Posterior cingulate gyrus (tissue), 11 donors: Measurements from ENCODE around the gene SH2D6.
A peak's percentile ranks its signal among the peaks of the same experiment; 100 is the strongest.
"Not testable (repeated sequence)": the region's sequence is repeated elsewhere in the genome, so short reads cannot be mapped to it uniquely, and the experiment has no call there.

ENCODE experiments used
- DNase-seq, 10 donors: peaks; one replicate each; pipeline versions ENCODE4 v3.0.0 to v3.0.0-alpha.2; 2020 to 2021; ENCODE audit warnings: mixed read lengths in 3 of 10
- intact Hi-C: fragments of 100-400 bp; cut with DNase I; formaldehyde crosslinking; loops from one replicate; pipeline ENCODE4 v1.15.1; 2023

Gene SH2D6

DNA sequence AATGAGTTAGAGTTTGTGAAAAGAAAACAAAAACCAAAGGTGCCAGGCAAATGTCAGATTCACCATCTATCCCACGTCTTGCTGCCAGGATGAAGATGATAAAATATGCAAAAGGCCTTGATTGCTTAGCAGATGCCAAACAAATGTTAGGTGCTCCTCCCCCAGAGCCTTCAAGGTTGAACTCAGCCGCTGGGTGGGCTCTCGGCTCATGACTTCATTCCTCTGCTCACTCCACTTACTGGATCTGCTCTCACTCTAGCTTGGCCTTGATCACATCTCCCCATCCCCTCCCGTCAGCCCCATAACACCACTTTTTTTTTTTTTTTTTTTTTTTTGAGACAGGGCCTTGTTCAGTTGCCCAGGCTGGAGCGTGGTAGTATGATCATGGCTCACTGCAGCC lies 38.5 kb downstream of the SH2D6 start:
- peak in 1 of 10 donors; percentile 32 for DNase-seq
- intact Hi-C loops = no loop called here

DNA sequence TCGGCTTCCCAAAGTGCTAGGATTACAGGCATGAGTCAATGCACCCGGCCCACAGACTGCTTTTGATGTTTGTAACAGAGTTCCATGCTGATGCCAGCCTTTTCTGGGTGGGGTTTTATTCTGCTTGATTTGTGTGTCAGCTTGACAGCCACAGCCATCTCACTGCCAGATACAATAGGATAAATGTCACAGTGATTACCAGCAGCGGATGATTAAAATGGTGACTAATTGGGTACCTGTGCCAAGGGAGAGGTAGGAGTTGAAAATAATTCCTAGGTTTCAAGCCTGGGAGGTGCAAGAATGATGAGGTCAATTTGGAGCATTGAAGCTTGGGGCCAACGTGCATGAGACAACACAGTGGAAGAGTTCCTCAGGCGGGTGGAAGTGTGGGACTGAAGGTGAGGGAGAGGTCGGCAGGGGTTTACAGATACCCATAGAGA lies 39.4 kb downstream of the SH2D6 start:
- peak in 2 of 10 donors; percentile 18 to 20 for DNase-seq
- intact Hi-C loops = no loop called here

DNA sequence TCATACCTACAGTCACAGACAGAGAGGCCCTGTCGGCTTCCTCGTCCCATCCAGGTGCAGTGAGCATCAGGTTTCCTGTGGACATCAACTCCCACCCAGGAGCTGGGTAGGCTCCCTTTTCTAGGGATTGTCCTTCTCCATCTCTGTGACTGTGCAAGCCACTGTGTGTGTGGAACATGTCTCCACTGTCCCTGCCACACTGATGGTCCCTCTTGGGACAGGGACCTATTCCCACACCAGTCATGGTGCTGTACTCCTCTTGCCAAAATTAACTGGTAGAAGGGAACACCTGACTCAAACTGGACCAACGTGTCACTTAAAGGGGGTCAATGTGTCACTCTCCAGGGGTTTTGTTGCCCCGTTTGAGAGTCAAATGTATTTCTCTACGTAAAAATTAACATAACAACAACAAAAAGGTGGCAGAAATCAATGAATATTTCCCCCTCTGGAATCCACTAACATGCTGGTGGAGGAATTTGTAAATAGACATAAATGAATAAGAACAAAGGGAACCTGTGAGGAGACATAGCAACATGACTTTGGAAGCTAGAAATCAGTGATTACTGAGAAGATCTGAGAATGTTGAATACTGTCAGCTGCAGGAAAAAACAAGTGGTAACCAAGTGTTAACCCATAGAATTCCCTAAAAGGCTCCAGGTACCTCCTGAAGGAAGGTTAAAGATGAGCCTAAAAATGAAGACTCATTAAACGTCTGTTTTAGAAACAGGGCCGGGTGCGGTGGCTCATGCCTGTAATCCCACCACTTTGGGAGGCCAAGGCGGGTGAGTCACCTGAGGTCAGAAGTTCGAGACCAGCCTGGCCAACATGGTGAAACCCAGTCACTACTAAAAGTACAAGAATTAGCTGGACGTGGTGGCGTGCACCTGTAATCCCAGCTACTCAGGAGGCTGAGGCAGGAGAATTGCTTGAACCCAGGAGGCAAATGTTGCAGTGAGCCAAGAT lies 40.4 kb downstream of the SH2D6 start:
- intact Hi-C loops = no loop called here
- peak in 2 of 10 donors; percentile 22 to 32 for DNase-seq

DNA sequence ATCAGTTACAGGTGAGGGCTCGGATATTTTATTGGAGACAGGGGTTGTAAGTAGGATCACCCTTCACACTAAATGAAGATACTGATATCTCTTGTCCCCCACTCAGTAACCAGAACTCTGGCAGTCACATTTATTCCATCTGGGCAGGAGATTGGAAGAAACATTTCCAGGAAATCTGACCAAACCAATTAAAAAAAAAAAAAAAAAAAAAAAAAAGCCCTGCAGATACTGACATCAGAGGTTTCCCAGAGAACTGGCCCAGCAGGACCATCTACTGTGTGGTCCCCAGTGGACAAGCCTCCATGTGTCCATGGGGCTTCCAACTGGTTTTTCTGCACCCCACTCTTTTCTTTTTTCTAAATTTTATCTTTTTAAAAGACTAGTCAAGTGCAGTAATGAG lies 41.3 kb downstream of the SH2D6 start:
- intact Hi-C loops = no loop called here

DNA sequence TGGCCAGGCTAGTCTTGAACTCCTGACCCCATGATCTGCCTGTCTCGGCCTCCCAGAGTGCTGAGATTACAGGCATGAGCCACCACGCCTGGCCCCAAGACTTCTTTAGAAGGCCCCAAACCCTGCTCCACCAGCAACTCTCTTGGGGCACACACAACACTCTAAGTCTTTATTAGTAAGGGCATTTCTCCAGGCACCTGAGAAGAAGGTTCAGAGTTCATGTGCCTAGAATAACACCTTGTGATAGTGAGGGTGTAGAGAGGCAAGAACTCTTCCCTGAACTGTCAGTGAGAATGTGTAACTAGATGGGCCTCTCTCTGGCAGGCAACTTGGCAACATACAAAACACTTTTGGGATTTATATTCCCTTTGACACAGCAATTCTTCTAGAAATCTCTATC lies 43.8 kb downstream of the SH2D6 start:
- intact Hi-C loops = no loop called here
- DNase-seq = peak in 1 of 10 donors; percentile 41

More for the DNA sequence above, 41.3 kb downstream of the SH2D6 start:
- DNase-seq = peak in 1 of 10 donors; percentile 22

DNA sequence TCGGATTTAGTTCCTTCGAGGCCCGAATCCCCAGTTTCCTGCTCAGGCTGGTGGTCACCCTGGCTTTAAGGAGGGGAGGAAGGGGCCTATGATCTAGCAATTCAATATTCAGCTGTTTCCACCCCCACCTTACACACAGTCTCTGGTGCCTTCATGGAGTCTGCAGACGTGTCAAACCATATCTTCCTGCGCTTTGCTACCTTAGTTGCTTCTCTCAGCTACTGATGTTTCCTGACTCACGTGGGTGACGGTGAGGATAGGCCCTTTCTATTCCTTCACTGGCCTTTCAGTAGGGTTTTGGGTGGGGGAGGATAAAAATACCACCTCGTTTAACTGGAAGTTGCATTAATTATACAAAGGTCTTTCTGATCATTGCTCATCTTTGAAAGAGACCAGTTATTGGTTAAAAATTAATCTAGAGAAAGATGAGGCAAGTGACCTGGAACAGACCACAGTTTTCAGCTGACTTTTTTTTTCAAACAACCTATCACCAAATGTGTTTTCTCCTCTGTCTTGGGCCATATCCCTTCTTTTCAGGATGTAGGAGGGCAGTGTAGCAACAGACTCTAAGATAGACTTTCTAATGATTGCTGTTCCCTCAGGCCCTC lies 49.7 kb downstream of the SH2D6 start:
- peak in 1 of 10 donors; percentile 20 for DNase-seq
- intact Hi-C loops = no loop called here

DNA sequence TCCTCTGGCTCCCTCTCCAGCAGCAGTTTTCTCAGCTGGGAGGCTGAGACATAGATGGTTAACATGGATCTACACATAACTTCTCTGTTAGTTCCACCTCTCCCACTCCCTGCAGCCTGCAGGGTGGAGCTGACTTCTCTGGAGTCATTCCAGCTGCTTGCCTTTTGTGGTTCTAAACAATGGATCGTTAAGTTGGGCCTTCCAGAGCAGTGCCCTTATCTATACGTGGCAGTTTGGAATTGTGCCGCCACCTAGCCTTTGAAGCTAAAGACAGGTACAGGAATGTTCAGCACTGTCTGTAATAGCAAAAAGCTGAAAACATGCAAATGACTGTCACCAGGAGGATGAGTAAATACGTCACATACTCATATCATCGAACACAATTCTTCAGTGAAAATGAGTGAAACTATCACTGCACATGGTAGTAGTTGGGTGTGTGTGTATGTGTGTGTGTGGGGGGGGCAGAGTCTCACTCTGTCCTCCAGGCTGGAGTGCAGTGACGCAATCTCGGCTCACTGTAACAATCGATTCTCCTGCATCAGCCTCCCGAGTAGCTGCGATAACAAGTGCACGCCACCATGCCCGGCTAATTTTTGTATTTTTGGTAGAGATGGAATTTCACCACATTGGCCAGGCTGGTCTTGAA lies 50.3 kb downstream of the SH2D6 start:
- DNase-seq = peak in 1 of 10 donors; percentile 24
- intact Hi-C loops = no loop called here

DNA sequence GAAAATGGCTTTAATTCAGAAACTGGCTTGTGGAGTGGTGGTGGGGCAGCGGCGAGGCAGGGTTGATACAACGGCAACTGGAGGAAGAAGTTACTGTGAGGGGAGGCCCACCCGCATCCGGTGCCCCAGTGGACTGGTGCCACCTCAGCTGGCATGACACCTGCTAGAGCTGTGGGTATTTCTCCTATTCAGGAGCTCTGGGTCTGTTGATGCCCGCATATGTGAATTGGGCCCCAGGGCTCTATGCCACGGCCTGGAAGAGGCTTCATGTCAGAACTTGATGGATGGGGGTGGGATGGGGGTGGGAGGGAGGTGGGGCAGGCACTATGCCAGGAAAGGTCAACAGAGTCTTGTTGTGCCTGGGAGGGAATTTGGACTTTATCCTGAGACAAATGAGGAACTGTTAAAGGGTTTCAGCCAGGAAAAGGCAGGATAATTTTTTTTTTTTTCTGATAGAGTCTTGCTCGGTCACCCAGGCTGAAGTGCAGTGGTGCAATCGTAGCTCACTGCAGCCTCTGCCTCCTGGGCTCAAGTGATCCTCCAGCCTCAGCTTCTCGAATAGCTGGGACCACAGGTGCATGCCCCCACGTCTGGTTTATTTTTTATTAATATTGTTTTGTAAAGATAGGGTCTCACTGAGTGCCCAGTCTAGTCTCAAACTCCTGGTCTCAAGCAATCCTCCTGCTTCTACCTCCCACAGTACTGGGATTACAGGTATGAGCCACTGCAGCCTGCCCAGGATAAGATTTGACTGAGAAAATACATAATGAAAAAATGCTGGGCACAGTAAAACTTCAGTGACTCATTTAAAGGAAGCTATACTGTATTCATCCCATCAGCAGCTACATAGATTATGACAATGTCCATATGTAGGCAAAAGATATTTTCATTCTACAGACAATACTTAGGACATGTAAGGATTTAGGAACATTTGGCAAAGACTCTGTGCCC lies 52.6 kb downstream of the SH2D6 start:
- intact Hi-C loops = no loop called here
- DNase-seq = peak in 1 of 10 donors; percentile 61

DNA sequence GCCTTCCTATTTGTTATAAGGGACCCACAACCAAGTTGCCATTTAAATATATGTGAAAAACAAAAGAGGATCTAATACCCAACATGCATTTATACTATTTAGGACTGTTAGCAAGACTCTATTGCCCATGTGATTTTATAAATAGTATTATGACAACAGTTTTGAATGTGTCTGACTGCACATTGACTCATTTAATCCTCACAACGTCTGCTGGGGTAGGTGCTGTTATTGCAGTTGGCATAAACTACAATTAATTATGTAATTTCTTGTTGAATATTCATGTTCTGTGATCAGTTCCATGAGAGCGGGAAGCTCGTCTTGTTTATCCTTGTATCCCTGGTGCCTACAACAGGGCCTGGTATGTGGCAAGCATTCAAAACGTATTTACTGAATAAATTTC lies 53.7 kb downstream of the SH2D6 start:
- DNase-seq = peak in 1 of 10 donors; percentile 1
- intact Hi-C loops = no loop called here

DNA sequence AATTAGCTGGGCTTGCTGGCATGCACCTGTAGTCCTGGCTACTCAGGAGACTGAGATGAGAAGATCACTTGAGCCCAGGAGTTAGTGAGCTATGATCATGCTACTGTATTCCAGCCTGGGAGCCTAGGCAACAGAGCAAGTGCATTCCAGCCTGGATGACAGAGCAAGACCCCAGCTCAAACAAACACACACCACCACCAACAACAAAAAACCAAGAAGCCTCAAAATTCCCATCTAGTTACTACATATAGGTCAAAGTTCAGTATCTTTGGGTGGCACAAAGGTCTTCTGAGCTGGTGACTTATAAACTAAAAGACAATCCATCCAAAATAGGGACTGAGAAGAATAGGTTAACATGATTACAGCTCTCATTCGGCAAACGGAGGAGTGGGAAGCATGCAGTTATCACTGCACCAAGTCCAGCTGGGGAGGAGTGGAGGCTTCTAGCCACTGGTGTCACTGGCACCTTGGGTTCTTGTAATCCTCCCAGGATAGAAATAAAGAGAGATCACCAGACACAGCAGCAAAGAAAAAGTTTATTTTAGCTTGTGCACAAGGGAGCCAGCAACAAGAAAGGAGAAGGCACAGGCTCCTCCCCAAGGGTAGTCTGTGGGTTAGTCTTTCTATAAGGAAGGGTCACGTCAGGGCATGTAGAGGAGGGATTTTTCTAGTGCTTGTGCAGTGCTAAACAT lies 57.4 kb downstream of the SH2D6 start:
- intact Hi-C loops = no loop called here
- peak in 1 of 10 donors; percentile 9 for DNase-seq

DNA sequence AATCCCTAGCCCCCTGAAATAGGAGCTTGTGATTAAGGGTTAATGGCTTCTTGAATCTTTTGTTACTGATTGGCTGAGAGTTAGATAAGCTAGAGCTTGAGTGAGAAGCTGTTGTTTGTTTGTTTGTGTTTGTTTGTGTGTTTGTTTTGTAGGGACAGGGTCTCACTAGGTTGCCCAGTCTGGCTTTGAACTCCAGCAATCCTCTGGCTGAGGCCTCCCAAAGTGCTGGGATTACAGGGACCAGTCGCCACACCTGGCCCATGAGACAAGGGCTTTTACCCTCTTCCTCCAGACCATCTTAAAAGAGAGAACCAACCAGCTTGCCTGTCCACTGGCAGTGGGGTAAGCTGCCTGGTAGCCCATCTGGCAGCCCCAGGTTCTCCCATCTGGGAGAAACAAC lies 58.1 kb downstream of the SH2D6 start:
- intact Hi-C loops = no loop called here

DNA sequence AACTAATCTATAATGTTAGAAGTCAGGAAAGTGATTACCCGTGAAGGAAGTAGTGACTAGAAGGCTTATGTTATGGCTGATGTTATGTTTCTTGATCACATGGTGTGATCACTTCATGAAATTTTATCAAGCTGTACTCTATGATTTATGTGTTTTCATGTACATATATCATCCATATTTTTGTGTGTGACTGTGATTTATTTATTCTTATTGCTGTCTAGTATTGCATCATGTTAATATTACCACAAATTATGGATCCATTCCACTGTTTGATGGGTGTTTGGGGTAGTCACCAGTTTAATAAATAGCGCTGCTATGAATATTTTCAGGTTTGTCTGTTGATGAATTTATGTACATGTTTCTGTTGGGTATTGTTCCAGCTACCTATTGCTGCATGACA lies 59.4 kb downstream of the SH2D6 start:
- DNase-seq = no peak
- intact Hi-C loops = no loop called here

More for the DNA sequence above, 58.1 kb downstream of the SH2D6 start:
- no peak for DNase-seq

DNA sequence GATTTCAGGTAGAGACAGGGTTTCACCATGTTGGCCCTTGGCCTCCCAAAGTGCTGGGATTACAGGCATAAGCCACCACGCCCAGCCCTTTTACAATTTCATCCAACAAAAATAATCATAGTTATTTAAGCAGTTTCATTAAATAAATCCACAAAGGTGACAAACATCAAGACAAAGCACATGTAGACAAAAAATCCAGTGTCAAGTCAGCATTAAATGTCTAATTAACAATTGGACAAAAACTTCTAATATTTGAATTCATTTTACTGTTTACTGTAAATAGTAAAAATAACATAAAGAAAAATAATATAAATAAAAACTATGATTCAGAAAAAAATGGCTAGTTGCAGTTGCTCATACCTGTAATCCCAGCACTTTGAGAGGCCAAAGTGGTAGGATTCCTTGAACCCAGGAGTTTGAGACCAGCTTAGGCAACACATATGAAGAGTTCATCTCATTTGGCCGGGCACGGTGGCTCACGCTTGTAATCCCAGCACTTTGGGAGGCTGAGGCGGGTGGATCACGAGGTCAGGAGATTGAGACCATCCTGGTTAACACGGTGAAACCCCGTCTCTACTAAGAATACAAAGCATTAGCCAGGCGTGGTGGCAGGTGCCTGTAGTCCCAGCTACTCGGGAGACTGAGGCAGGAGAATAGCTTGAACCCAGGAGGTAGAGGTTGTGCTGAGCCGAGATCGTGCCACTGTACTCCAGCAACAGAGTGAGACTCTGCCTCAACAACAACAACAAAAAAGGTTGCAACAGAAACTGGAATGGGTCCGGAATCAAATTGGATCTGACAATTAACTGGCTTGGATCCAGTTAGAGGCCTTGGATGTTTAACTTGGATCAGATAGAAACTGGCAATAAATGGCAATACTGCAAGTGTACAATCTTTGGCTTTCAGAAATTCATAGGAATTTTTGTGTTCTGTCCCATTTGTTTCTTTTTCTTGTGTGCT lies 63.6 kb downstream of the SH2D6 start:
- DNase-seq = peak in 1 of 10 donors; percentile 35
- intact Hi-C loops = no loop called here

DNA sequence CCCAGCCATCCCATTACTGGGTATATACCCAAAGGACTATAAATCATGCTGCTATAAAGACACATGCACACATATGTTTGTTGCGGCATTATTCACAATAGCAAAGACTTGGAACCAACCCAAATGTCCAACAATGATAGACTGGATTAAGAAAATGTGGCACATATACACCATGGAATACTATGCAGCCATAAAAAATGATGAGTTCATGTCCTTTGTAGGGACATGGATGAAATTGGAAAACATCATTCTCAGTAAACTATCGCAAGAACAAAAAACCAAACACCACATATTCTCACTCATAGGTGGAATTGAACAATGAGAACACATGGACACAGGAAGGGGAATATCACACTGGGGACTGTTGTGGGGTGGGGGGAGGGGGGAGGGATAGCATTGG lies 66.1 kb downstream of the SH2D6 start:
- DNase-seq, intact Hi-C loops: not testable (repeated sequence)

DNA sequence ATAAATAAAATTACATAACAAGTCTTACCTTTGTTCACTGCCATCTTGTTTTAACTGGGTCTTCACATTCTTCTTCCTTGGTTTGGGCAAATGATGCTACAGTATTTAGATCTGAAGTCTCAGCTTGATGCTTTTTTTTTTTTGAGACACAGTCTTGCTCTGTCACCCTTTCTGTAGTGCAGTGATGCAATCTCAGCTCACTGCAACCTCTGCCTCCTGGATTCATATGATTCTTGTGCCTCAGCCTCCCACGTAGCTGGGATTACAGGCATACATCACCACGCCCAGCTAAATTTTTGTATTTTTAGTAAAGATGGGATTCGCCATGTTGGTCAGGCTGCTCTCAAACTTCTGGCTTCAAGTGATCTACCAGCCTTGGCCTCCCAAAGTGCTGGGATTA lies 67.3 kb downstream of the SH2D6 start:
- DNase-seq = no peak
- intact Hi-C loops = no loop called here
